Skin of body (tissue), 2 donors: ENCODE results near the gene DNAAF1. TPM values are rescaled to one million over a fixed set of nuclear protein-coding genes. Genes with fewer than 3 reads are reported as not detected.
"Not testable (repeated sequence)": the region's sequence is repeated elsewhere in the genome, so short reads cannot be mapped to it uniquely, and the experiment has no call there.

ENCODE experiments used
- DNase-seq: peaks from one replicate; lab custom pipeline; 2025; lab: John Stamatoyannopoulos, UW
- total RNA-seq: library from RNA; depleted of rRNA; stranded (reverse); fragments of >200 nt; gene quantifications from one replicate; pipeline ENCODE4 v1.2.3, GENCODE V29; 2014

Gene DNAAF1
- total RNA-seq, 1 donor from 2014 or later = not detected

DNA sequence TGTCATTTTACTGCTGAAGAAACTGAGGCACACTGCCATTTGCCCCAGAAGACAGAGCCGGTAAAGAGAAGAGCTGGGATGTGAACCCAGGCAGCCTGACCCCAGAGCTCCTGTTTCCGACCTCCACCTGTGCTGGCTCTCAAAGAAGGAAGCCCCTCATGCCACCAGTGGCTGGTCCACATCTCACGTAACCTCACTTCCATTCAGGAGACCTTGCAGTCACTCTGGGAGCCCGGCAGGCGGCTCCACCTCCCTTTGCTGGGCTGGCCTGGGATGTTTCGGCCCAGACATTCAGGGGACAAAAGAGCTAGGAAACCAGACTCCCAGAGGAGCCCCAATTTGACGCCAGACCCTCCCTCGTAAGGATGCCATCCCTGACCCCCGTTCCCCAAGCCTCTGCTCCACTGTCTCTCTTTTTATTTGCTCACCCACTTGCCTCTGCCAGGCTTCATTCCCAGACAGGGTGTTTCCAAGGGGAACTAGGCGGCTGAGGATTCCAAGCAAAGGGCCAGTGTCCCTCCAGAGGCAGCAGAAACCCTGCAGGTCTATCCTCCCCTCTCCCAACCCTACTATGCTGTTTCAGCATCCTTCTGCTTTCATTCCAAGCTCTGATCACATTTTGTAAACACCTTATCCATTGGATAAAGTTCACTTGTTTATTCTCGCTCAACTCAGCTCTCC, 38.9 kb downstream of the DNAAF1 start:
- no peak for DNase-seq

- DNase-seq = peak; percentile 14
Observed at GRCh38 chr16:84184775-84185174, 39.7 kb downstream of the DNAAF1 start.

DNA sequence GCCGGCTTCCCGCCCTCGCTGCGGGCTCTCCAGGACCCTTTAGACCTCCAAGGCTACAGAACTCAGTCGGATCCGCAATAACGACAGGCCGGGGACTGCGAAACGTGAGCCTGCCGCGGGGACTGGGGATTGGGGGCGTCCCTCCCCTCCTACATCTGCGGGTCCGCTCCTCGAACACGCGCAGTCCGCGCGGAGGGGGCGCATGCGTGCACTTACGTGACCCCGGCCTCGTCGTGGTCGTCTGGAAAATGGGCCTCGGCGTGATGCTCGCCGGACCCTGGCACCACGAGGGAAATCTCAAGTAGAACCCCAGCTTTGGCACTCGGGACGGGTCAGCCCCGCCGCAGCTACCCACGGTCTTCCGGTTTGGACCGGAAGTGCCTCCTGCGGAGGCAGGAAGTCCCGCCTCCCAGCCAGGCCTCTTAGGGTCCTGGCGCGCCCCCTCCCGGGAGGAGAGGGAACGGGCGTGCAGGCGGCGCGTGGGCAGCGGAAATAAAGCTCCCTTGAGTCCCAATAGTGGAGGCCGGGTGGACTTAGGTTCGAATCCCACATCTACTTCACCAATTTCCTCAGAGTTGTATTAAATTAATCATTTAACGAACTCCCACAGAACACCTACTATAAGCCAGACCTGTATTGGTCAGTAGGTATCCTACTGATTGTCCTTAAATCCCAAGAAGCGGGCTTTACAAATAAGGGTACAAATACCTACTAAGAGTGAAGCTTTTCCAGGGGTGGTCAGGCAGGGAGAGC, 41.8 kb downstream of the DNAAF1 start, which contains the start of gene TAF1C:
Gene TAF1C, minus strand, starts transcription at position 373 of the 753 bp plus-strand sequence. CDS start 2,069 bp downstream, outside the sequence.
- DNase-seq = peak; percentile 88

- no peak for DNase-seq
Observed at GRCh38 chr16:84190731-84191388, 45.8 kb downstream of the DNAAF1 start, which contains the start of gene ADAD2. Gene ADAD2, plus strand, starts transcription at chr16:84191157. Its CDS starts 74 bp downstream, at chr16:84191231.

DNA sequence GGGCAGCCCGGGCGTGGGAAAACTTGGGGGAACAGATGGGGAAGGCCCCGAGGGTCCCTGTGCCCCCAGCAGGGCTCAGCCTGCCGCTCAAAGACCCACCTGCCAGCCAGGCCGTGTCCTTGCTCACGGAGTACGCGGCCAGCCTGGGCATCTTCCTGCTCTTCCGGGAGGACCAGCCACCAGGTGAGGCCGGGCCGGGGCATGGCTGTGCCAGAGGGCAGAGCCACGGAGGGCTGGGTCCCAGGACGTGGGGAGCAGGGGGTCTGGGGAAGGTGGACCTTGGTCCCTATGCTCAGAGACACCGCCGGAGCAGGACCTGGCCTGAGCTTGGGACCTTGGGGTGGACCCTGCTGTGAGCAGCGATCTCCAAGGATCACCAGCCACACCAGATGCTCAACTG, 46.4 kb downstream of the DNAAF1 start:
- DNase-seq = no peak

DNA sequence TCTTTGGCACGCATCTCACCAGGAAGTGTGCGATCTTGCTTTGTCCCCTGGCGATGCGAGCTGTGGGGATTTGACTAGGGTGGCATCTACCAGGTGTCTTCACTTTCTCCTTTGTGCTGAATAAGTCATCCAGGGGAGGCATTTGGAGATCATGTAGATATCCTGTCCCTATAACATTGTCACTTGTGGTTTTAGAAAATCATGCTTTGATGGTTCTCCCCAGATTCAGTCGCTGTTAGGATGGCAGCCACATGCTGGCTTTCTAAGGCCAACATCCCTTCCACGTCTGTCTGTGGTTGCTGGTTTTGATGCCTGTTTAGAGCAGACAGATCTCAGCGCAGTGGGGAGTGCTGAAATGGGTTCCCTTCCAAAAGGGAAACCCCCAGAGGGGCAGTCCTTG, 48.4 kb downstream of the DNAAF1 start:
- no peak for DNase-seq

- no peak for DNase-seq
Observed at GRCh38 chr16:84194018-84194417, 48.9 kb downstream of the DNAAF1 start.

- DNase-seq = no peak
Observed at GRCh38 chr16:84194470-84195200, 49.5 kb downstream of the DNAAF1 start.

DNA sequence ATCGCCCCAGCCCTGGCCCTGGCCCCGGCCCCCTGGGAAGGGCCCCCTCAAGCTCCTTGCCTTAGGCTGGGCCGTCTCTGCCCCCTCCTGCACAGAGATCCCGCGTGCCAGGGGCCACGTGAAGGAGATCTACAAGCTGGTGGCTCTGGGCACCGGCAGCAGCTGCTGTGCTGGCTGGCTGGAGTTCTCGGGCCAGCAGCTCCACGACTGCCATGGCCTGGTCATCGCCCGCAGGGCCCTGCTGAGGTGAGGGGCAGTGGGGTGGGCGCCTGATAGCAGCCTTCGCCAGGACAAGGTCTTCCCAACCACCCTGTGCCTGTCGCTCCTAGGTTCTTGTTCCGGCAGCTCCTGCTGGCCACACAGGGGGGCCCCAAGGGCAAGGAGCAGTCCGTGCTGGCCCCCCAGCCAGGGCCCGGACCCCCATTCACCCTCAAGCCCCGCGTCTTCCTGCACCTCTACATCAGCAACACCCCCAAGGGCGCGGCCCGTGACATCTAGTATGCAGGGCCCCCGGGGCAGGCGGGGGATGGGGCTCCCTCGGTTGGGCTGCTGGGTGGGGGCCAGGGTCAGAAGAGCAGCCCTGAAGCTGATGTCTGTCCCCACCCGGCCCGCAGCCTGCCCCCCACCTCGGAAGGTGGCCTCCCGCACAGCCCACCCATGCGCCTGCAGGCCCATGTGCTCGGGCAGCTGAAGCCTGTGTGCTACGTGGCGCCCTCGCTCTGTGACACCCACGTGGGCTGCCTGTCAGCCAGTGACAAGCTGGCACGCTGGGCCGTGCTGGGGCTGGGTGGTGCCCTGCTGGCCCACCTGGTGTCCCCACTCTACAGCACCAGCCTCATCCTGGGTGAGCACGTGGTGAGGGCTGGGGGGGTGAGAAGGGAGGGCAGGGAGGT, 50.3 kb downstream of the DNAAF1 start:
- no peak for DNase-seq

DNA sequence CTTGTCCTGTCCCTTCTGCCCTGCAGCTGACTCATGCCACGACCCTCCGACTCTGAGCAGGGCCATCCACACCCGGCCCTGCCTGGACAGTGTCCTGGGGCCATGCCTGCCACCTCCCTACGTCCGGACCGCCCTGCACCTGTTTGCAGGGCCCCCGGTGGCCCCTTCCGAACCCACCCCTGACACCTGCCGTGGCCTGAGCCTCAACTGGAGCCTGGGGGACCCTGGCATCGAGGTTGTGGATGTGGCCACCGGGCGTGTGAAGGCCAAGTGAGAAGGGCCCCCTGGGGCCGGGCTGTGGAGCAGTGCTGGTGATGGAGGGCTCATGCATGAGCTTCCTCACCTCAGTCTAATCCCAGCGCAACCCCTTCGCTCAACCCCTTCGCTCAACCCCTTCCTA, 51.0 kb downstream of the DNAAF1 start:
- no peak for DNase-seq

GRCh38 chr16:84196727-84197394, 51.8 kb downstream of the DNAAF1 start:
- DNase-seq = no peak

- DNase-seq = no peak
Observed at GRCh38 chr16:84197466-84198128, 52.5 kb downstream of the DNAAF1 start.

DNA sequence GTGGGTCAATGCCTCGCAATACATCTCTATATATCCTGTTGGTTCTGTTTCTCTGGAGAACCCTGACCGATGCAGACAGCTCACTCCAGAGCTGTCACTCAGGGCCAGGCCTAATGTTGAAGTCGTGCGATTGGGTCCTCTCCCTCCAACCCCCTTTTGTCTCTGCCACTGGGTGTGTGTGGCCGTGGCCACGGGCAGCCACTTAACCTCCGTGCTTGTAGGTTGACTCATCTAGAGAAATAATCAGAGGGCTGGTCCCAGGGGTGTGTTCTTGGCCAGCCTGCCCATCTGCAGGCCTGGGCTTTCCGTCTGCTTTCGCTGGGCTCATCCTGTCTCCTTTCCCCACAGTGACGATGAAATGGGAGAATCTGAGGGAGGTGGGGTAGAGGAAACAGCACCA, 53.3 kb downstream of the DNAAF1 start:
- peak; percentile 9 for DNase-seq

- DNase-seq = no peak
Observed at GRCh38 chr16:84199097-84199496, 54.0 kb downstream of the DNAAF1 start.

- no peak for DNase-seq
Observed at GRCh38 chr16:84199861-84200260, 54.8 kb downstream of the DNAAF1 start.

- not testable (repeated sequence) for DNase-seq
Observed at GRCh38 chr16:84204551-84204950, 59.4 kb downstream of the DNAAF1 start.

- DNase-seq = not testable (repeated sequence)
Observed at GRCh38 chr16:84205123-84205522, 60.0 kb downstream of the DNAAF1 start.

GRCh38 chr16:84205976-84206691, 61.0 kb downstream of the DNAAF1 start:
- DNase-seq = no peak

DNA sequence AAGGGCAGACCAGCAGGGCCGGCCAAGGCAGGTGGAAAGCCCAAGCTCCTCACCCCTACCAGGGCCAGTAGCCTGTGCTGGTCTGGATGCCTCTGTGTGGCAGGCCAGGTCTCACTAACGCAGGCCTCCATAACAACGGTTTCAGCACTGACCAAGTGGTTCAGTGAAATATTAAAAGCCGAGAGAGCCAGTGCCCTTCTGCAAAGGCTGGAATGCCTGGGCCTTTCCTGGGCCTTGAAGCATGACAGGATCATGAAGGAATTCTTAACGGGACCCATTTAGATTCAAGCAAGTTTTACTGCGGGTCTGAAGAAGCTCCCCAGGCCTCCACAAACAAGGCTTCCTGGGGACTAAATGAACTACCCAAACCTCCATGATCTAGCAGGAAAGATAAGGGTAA, 62.1 kb downstream of the DNAAF1 start:
- DNase-seq = no peak
